Stimulated activated naive B cell treated with anti-CD40 and anti-IgM and Interleukin-4, amounts not matched to agents 10 μg/mL and 1 μg/mL and 100 μg/mL, for 72 hours (primary cell): ENCODE data around the gene NFIX.
"Not testable (repeated sequence)": the region's sequence is repeated elsewhere in the genome, so short reads cannot be mapped to it uniquely, and the experiment has no call there.

Source experiments
- ATAC-seq, 2 donors: fragments of 150-1000 bp; cut with Tn5 transposase; replicated peaks; 2 replicates each; pipeline ENCODE4 v1.10.0; 2021; ENCODE audit warnings: moderate library complexity in 1 of 2
- DNase-seq: peaks from one replicate; pipeline ENCODE4 v3.0.0; 2021
- H3K27ac Mint-ChIP-seq: one replicate; pipeline ENCODE4 v1.8.0; 2022; ENCODE audit warnings: mild to moderate bottlenecking, mixed read lengths
- H3K27me3 Mint-ChIP-seq, 2 donors: one replicate each; pipeline ENCODE4 v1.8.0; 2022; ENCODE audit warnings: mixed read lengths in 2 of 2
- H3K36me3 Mint-ChIP-seq, 2 donors: one replicate each; pipeline ENCODE4 v1.8.0; 2022; ENCODE audit warnings: mixed read lengths in 2 of 2, mild to moderate bottlenecking in 1 of 2
- H3K4me1 Mint-ChIP-seq, 2 donors: one replicate each; pipeline ENCODE4 v1.8.0; 2022; ENCODE audit warnings: mixed read lengths in 2 of 2, mild to moderate bottlenecking in 1 of 2
- H3K4me3 Mint-ChIP-seq, 2 donors: one replicate each; pipeline ENCODE4 v1.8.0; 2022; ENCODE audit warnings: mild to moderate bottlenecking in 2 of 2, mixed read lengths in 2 of 2, moderate library complexity in 1 of 2
- H3K9me3 Mint-ChIP-seq, 2 donors: one replicate each; pipeline ENCODE4 v1.8.0; 2022; ENCODE audit warnings: mixed read lengths in 2 of 2, mild to moderate bottlenecking in 1 of 2

The NFIX gene

GRCh38 chr19:12953799-12954611, 41.3 kb upstream of the NFIX start:
- Mint-ChIP-seq H3K27ac (peak overlapping the region; percentile 93), H3K36me3 (peaks cover 37 to 60% of the 10 kb centered on the region in 2 donors), H3K27me3 (no peaks in the 10 kb centered on the region), H3K4me3 (peak overlapping the region in 1 of 2 donors; percentile 63), H3K4me1 (peaks cover 38 to 52% of the 10 kb centered on the region in 2 donors), H3K9me3 (no peaks in the 10 kb centered on the region)
- no peak for DNase-seq
- ATAC-seq = peak in 1 of 2 donors; percentile 14

- peak overlapping the region in 1 of 2 donors; percentile 63 for H3K4me3 Mint-ChIP-seq
- ATAC-seq (no peak), DNase-seq (no peak)
- peaks cover 34 to 56% of the 10 kb centered on the region in 2 donors for H3K36me3 Mint-ChIP-seq
- H3K9me3 Mint-ChIP-seq = no peaks in the 10 kb centered on the region
- H3K27me3 Mint-ChIP-seq = no peaks in the 10 kb centered on the region
- H3K4me1 Mint-ChIP-seq = peaks cover 38 to 50% of the 10 kb centered on the region in 2 donors
- H3K27ac Mint-ChIP-seq = peak overlapping the region; percentile 93
These were observed 40.7 kb upstream of the NFIX start for GRCh38 chr19:12954612-12954962.

GRCh38 chr19:12955575-12955974, 39.7 kb upstream of the NFIX start:
- ATAC-seq, H3K9me3 Mint-ChIP-seq, H3K27me3 Mint-ChIP-seq, DNase-seq: not testable (repeated sequence)
- peak overlapping the region; percentile 95 to 96 for H3K4me3 Mint-ChIP-seq
- H3K27ac Mint-ChIP-seq = peak overlapping the region; percentile 94
- peaks cover 27 to 46% of the 10 kb centered on the region in 2 donors for H3K36me3 Mint-ChIP-seq
- H3K4me1 Mint-ChIP-seq = peaks cover 32 to 41% of the 10 kb centered on the region in 2 donors

- H3K9me3 Mint-ChIP-seq = no peaks in the 10 kb centered on the region
- ATAC-seq (no peak), DNase-seq (no peak)
- H3K4me3 Mint-ChIP-seq = peak overlapping the region; percentile 95 to 96
- no peaks in the 10 kb centered on the region for H3K27me3 Mint-ChIP-seq
- peaks cover 24 to 43% of the 10 kb centered on the region in 2 donors for H3K36me3 Mint-ChIP-seq
- peaks cover 32 to 41% of the 10 kb centered on the region in 2 donors for H3K4me1 Mint-ChIP-seq
- peak overlapping the region; percentile 94 for H3K27ac Mint-ChIP-seq
These were observed 39.3 kb upstream of the NFIX start for GRCh38 chr19:12955996-12956395.

GRCh38 chr19:12956446-12957388, 38.6 kb upstream of the NFIX start, which contains the start of gene GADD45GIP1:
GADD45GIP1 (minus strand) TSS chr19:12957223; CDS start chr19:12957212, 11 bp downstream.
- peak within 1 kb of the TSS; percentile 95 to 96 for H3K4me3 Mint-ChIP-seq
- H3K36me3 Mint-ChIP-seq = peaks cover 18 to 36% of the 10 kb centered on the region in 2 donors
- DNase-seq = peak; percentile 84
- peak; percentile 93 to 95 for ATAC-seq
- H3K4me1 Mint-ChIP-seq = peaks cover 32 to 41% of the 10 kb centered on the region in 2 donors
- no peaks in the 10 kb centered on the region for H3K27me3 Mint-ChIP-seq
- H3K9me3 Mint-ChIP-seq = no peaks in the 10 kb centered on the region
- peak within 1 kb of the TSS; percentile 100 for H3K27ac Mint-ChIP-seq

- H3K27ac Mint-ChIP-seq = peak overlapping the region; percentile 100
- ATAC-seq = peak; percentile 42 to 47
- DNase-seq, H3K9me3 Mint-ChIP-seq, H3K27me3 Mint-ChIP-seq: not testable (repeated sequence)
- H3K4me3 Mint-ChIP-seq = peak overlapping the region; percentile 95 to 96
- peaks cover 32 to 39% of the 10 kb centered on the region in 2 donors for H3K4me1 Mint-ChIP-seq
- peaks cover 14 to 32% of the 10 kb centered on the region in 2 donors for H3K36me3 Mint-ChIP-seq
These were observed 37.8 kb upstream of the NFIX start for GRCh38 chr19:12957389-12957952.

- H3K27ac Mint-ChIP-seq = no peak overlapping the region
- H3K4me1 Mint-ChIP-seq = peaks cover 17 to 19% of the 10 kb centered on the region in 2 donors
- H3K9me3 Mint-ChIP-seq = peaks cover 0 to 1% of the 10 kb centered on the region in 2 donors
- H3K36me3 Mint-ChIP-seq = peaks cover 2 to 13% of the 10 kb centered on the region in 2 donors
- H3K4me3 Mint-ChIP-seq = no peak overlapping the region
- no peaks in the 10 kb centered on the region for H3K27me3 Mint-ChIP-seq
- DNase-seq = no peak
- no peak for ATAC-seq
These were observed 35.8 kb upstream of the NFIX start for GRCh38 chr19:12959481-12959880.

- Mint-ChIP-seq H3K27me3 (no peaks in the 10 kb centered on the region), H3K9me3 (peaks cover 0 to 1% of the 10 kb centered on the region in 2 donors), H3K36me3 (no peaks in the 10 kb centered on the region), H3K27ac (peak overlapping the region; percentile 34), H3K4me3 (peak overlapping the region; percentile 87 to 89), H3K4me1 (peaks cover 7 to 12% of the 10 kb centered on the region in 2 donors)
- DNase-seq (peak; percentile 75), ATAC-seq (peak; percentile 97 to 98)
These were observed 30.1 kb upstream of the NFIX start for GRCh38 chr19:12965017-12965811.

- Mint-ChIP-seq H3K9me3 (peaks cover 0 to 1% of the 10 kb centered on the region in 2 donors), H3K27ac (no peak overlapping the region), H3K4me3 (peak overlapping the region; percentile 67 to 89), H3K27me3 (no peaks in the 10 kb centered on the region), H3K4me1 (peaks cover 7 to 12% of the 10 kb centered on the region in 2 donors), H3K36me3 (no peaks in the 10 kb centered on the region)
- DNase-seq = no peak
- no peak for ATAC-seq
These were observed 29.5 kb upstream of the NFIX start for GRCh38 chr19:12965812-12966135.

- no peaks in the 10 kb centered on the region for H3K36me3 Mint-ChIP-seq
- no peaks in the 10 kb centered on the region for H3K27me3 Mint-ChIP-seq
- ATAC-seq (no peak), DNase-seq (no peak)
- no peak overlapping the region for H3K27ac Mint-ChIP-seq
- H3K9me3 Mint-ChIP-seq = no peaks in the 10 kb centered on the region
- H3K4me1 Mint-ChIP-seq = peaks cover 5 to 12% of the 10 kb centered on the region in 2 donors
- no peak overlapping the region for H3K4me3 Mint-ChIP-seq
These were observed 27.4 kb upstream of the NFIX start for GRCh38 chr19:12967907-12968306.

- Mint-ChIP-seq H3K9me3 (no peaks in the 10 kb centered on the region), H3K27me3 (peaks cover 0 to 5% of the 10 kb centered on the region in 2 donors), H3K36me3 (no peaks in the 10 kb centered on the region), H3K27ac (no peak within 1 kb of the TSS), H3K4me1 (peaks cover 5 to 12% of the 10 kb centered on the region in 2 donors), H3K4me3 (no peak within 1 kb of the TSS)
- ATAC-seq (no peak), DNase-seq (no peak)
These were observed 25.8 kb upstream of the NFIX start, which contains the start of gene DAND5 for GRCh38 chr19:12969292-12969988. DAND5 (plus strand) TSS chr19:12969576; CDS start chr19:12969661, 85 bp downstream.

- Mint-ChIP-seq H3K4me3 (no peak overlapping the region), H3K27ac (no peak overlapping the region), H3K27me3 (peaks cover 0 to 10% of the 10 kb centered on the region in 2 donors), H3K9me3 (no peaks in the 10 kb centered on the region), H3K36me3 (no peaks in the 10 kb centered on the region), H3K4me1 (peaks cover 2 to 7% of the 10 kb centered on the region in 2 donors)
- DNase-seq (no peak), ATAC-seq (no peak)
These were observed 25.0 kb upstream of the NFIX start for GRCh38 chr19:12970070-12970820.
